ENCODE measurements around the gene FBXO33.

Gene FBXO33

GRCh38 chr14:39417014-39417413, 15.2 kb downstream of the FBXO33 start:
- Mint-ChIP-seq H3K9me3 (peaks cover 13 to 17% of the 10 kb centered on the region in 2 donors), H3K4me1 (peaks cover 2 to 9% of the 10 kb centered on the region in 2 donors), H3K27ac (no peak overlapping the region), H3K36me3 (peaks cover 34 to 47% of the 10 kb centered on the region in 2 donors), H3K27me3 (no peaks in the 10 kb centered on the region), H3K4me3 (no peak overlapping the region)
- no peak for DNase-seq
- no peak for ATAC-seq (replicated peaks)

GRCh38 chr14:39416072-39416471, 16.2 kb downstream of the FBXO33 start:
- Mint-ChIP-seq H3K9me3 (peaks cover 13 to 17% of the 10 kb centered on the region in 2 donors), H3K4me3 (no peak overlapping the region), H3K36me3 (peaks cover 34 to 44% of the 10 kb centered on the region in 2 donors), H3K27ac (no peak overlapping the region), H3K4me1 (peaks cover 0 to 3% of the 10 kb centered on the region in 2 donors), H3K27me3 (no peaks in the 10 kb centered on the region)
- DNase-seq, result no peak
- no peak for ATAC-seq (replicated peaks)

GRCh38 chr14:39406560-39406959, 25.7 kb downstream of the FBXO33 start:
- Mint-ChIP-seq H3K4me1 (peaks cover 6 to 25% of the 10 kb centered on the region in 2 donors), H3K9me3 (peaks cover 4 to 7% of the 10 kb centered on the region in 2 donors), H3K4me3 (no peak overlapping the region), H3K27me3 (no peaks in the 10 kb centered on the region), H3K27ac (no peak overlapping the region), H3K36me3 (peaks cover 27 to 28% of the 10 kb centered on the region in 2 donors)
- ATAC-seq (replicated peaks) (no peak), DNase-seq (no peak)

- ATAC-seq (replicated peaks), result no peak
- Mint-ChIP-seq H3K27me3 (no peaks in the 10 kb centered on the region), H3K4me3 (no peak overlapping the region), H3K27ac (no peak overlapping the region), H3K36me3 (peaks cover 8 to 24% of the 10 kb centered on the region in 2 donors), H3K4me1 (peaks cover 0 to 2% of the 10 kb centered on the region in 2 donors), H3K9me3 (no peaks in the 10 kb centered on the region)
- no peak for DNase-seq
Observed at GRCh38 chr14:39398382-39398781, 33.9 kb downstream of the FBXO33 start.

GRCh38 chr14:39396448-39396847, 35.8 kb downstream of the FBXO33 start:
- Mint-ChIP-seq H3K9me3 (no peaks in the 10 kb centered on the region), H3K36me3 (peaks cover 11 to 22% of the 10 kb centered on the region in 2 donors), H3K4me1 (peaks cover 0 to 2% of the 10 kb centered on the region in 2 donors)

GRCh38 chr14:39395555-39396254, 36.5 kb downstream of the FBXO33 start:
- Mint-ChIP-seq H3K4me3 (no peak overlapping the region), H3K27me3 (no peaks in the 10 kb centered on the region), H3K36me3 (peaks cover 11 to 21% of the 10 kb centered on the region in 2 donors), H3K27ac (peak overlapping the region; percentile 31), H3K9me3 (no peaks in the 10 kb centered on the region), H3K4me1 (peaks cover 0 to 2% of the 10 kb centered on the region in 2 donors)
- no peak for DNase-seq
- no peak for ATAC-seq (replicated peaks)

More at GRCh38 chr14:39396448-39396847, 35.8 kb downstream of the FBXO33 start:
- Mint-ChIP-seq H3K27ac (no peak overlapping the region), H3K4me3 (no peak overlapping the region), H3K27me3 (no peaks in the 10 kb centered on the region)
- DNase-seq (no peak), ATAC-seq (replicated peaks) (no peak)

- no peaks in the 10 kb centered on the region for H3K9me3 Mint-ChIP-seq
- no peak for DNase-seq
- H3K4me1 Mint-ChIP-seq, result peaks cover 0 to 2% of the 10 kb centered on the region in 2 donors
- H3K4me3 Mint-ChIP-seq, result no peak overlapping the region
- H3K36me3 Mint-ChIP-seq, result peaks cover 17 to 26% of the 10 kb centered on the region in 2 donors
- no peaks in the 10 kb centered on the region for H3K27me3 Mint-ChIP-seq
- H3K27ac Mint-ChIP-seq, result no peak overlapping the region
- no peak for ATAC-seq (replicated peaks)
Observed at GRCh38 chr14:39393289-39393688, 38.9 kb downstream of the FBXO33 start.

- no peak overlapping the region for H3K4me3 Mint-ChIP-seq
- no peak for DNase-seq
- no peak overlapping the region for H3K27ac Mint-ChIP-seq
- no peak for ATAC-seq (replicated peaks)
- H3K27me3 Mint-ChIP-seq, result no peaks in the 10 kb centered on the region
- peaks cover 15 to 26% of the 10 kb centered on the region in 2 donors for H3K36me3 Mint-ChIP-seq
- H3K9me3 Mint-ChIP-seq, result no peaks in the 10 kb centered on the region
- peaks cover 4 to 6% of the 10 kb centered on the region in 2 donors for H3K4me1 Mint-ChIP-seq
Observed at GRCh38 chr14:39384177-39384576, 48.1 kb downstream of the FBXO33 start.

- Mint-ChIP-seq H3K27ac (no peak overlapping the region), H3K4me1 (peaks cover 4 to 6% of the 10 kb centered on the region in 2 donors)
Observed at GRCh38 chr14:39383741-39384140, 48.5 kb downstream of the FBXO33 start.

GRCh38 chr14:39383026-39383660, 49.1 kb downstream of the FBXO33 start:
- Mint-ChIP-seq H3K4me3 (no peak overlapping the region), H3K27me3 (no peaks in the 10 kb centered on the region), H3K27ac (peak overlapping the region; percentile 21), H3K9me3 (no peaks in the 10 kb centered on the region), H3K36me3 (peaks cover 8 to 18% of the 10 kb centered on the region in 2 donors), H3K4me1 (peaks cover 4 to 6% of the 10 kb centered on the region in 2 donors)
- ATAC-seq (replicated peaks), result peak; percentile 33 to 64
- no peak for DNase-seq

More at GRCh38 chr14:39383741-39384140, 48.5 kb downstream of the FBXO33 start:
- DNase-seq (no peak), ATAC-seq (replicated peaks) (no peak)
- H3K36me3 Mint-ChIP-seq, result peaks cover 14 to 23% of the 10 kb centered on the region in 2 donors
- no peaks in the 10 kb centered on the region for H3K27me3 Mint-ChIP-seq
- no peaks in the 10 kb centered on the region for H3K9me3 Mint-ChIP-seq
- H3K4me3 Mint-ChIP-seq, result no peak overlapping the region

- Mint-ChIP-seq H3K4me3 (no peak overlapping the region), H3K36me3 (peaks cover 8 to 18% of the 10 kb centered on the region in 2 donors), H3K4me1 (peaks cover 4 to 6% of the 10 kb centered on the region in 2 donors), H3K27me3 (no peaks in the 10 kb centered on the region), H3K9me3 (no peaks in the 10 kb centered on the region), H3K27ac (no peak overlapping the region)
- no peak for DNase-seq
- no peak for ATAC-seq (replicated peaks)
Observed at GRCh38 chr14:39382463-39382862, 49.8 kb downstream of the FBXO33 start.

- ATAC-seq (replicated peaks) (no peak), DNase-seq (no peak)
- no peaks in the 10 kb centered on the region for H3K9me3 Mint-ChIP-seq
- no peak overlapping the region for H3K27ac Mint-ChIP-seq
- H3K4me1 Mint-ChIP-seq, result peaks cover 7 to 15% of the 10 kb centered on the region in 2 donors
- H3K36me3 Mint-ChIP-seq, result peaks cover 5 to 9% of the 10 kb centered on the region in 2 donors
- no peaks in the 10 kb centered on the region for H3K27me3 Mint-ChIP-seq
- H3K4me3 Mint-ChIP-seq, result no peak overlapping the region
Observed at GRCh38 chr14:39381366-39381765, 50.9 kb downstream of the FBXO33 start.

- ATAC-seq (replicated peaks), result no peak
- Mint-ChIP-seq H3K27ac (no peak overlapping the region), H3K27me3 (no peaks in the 10 kb centered on the region)
Observed at GRCh38 chr14:39376667-39377403, 55.4 kb downstream of the FBXO33 start.

GRCh38 chr14:39374851-39375250, 57.4 kb downstream of the FBXO33 start:
- peaks cover 3 to 10% of the 10 kb centered on the region in 2 donors for H3K4me1 Mint-ChIP-seq
- peaks cover 10 to 18% of the 10 kb centered on the region in 2 donors for H3K36me3 Mint-ChIP-seq
- no peaks in the 10 kb centered on the region for H3K27me3 Mint-ChIP-seq
- H3K27ac Mint-ChIP-seq, result no peak overlapping the region
- ATAC-seq (replicated peaks) (no peak), DNase-seq (no peak)
- no peaks in the 10 kb centered on the region for H3K9me3 Mint-ChIP-seq
- no peak overlapping the region for H3K4me3 Mint-ChIP-seq

More at GRCh38 chr14:39376667-39377403, 55.4 kb downstream of the FBXO33 start:
- Mint-ChIP-seq H3K4me1 (peaks cover 3 to 10% of the 10 kb centered on the region in 2 donors), H3K36me3 (peaks cover 6 to 10% of the 10 kb centered on the region in 2 donors), H3K9me3 (no peaks in the 10 kb centered on the region), H3K4me3 (no peak overlapping the region)
- DNase-seq, result no peak
